Upper lobe of left lung (tissue), 4 donors: ENCODE measurements around the gene RNASEH2B.

Experiments
- CTCF ChIP-seq, 6 experiments: fragments of 450-650 bp in 4 of 6; fragments of 200-600 bp in 2 of 6; sonication (generic) in 2 of 6; IDR thresholded peaks; one replicate each; pipeline ENCODE4 v1.5.1; 2016 to 2019; ENCODE audit warnings: antibody characterized with exemption in 6 of 6
- EP300 ChIP-seq, 4 donors: sonication (generic); formaldehyde crosslinking; IDR thresholded peaks; one replicate each; pipeline ENCODE4 v1.5.1; 2017; ENCODE audit warnings: antibody characterized with exemption in 4 of 4, control low read depth in 2 of 4
- POLR2AphosphoS5 ChIP-seq, 2 donors: sonication (generic); formaldehyde crosslinking; IDR thresholded peaks; one replicate each; pipeline ENCODE4 v1.5.1; 2017; ENCODE audit warnings: antibody characterized with exemption in 2 of 2

GRCh38 chr13:50955241-50955640, 45.6 kb downstream of the RNASEH2B start:
- TF ChIP-seq CTCF (IDR thresholded peaks at IDR 0.05) (no peak), EP300 (IDR thresholded peaks at IDR 0.05) (no peak), POLR2AphosphoS5 (IDR thresholded peaks at IDR 0.05) (no peak)
